ACC112 (cell line): ENCODE data around the gene CSF2.
A peak's percentile ranks its signal among the peaks of the same experiment; 100 is the strongest.
"Not testable (repeated sequence)": the region's sequence is repeated elsewhere in the genome, so short reads cannot be mapped to it uniquely, and the experiment has no call there.

Experiments used
- H2AFZ ChIP-seq: fragments of 200-600 bp; sonication (generic); one replicate; pipeline ENCODE4 v1.6.0; 2017; ENCODE audit warnings: antibody characterized with exemption, low read length; ENCODE audit not compliant: unreplicated experiment
- H3K27ac ChIP-seq: fragments of 200-600 bp; sonication (generic); 2 replicates; pipeline ENCODE4 v1.5.1; 2014; ENCODE audit warnings: low read depth, mild to moderate bottlenecking, antibody characterized with exemption, low read length, moderate library complexity
- H3K27me3 ChIP-seq: fragments of 200-600 bp; sonication (generic); 2 replicates; pipeline ENCODE4 v1.6.1; 2014; ENCODE audit warnings: mild to moderate bottlenecking, antibody characterized with exemption, low read length, moderate library complexity, mixed read lengths; ENCODE audit not compliant: insufficient read depth
- H3K36me3 ChIP-seq: fragments of 200-600 bp; sonication (generic); 2 replicates; pipeline ENCODE4 v1.6.1; 2016; ENCODE audit warnings: mild to moderate bottlenecking, antibody characterized with exemption, low read length, moderate library complexity, mixed read lengths; ENCODE audit not compliant: insufficient read depth
- H3K4me1 ChIP-seq: fragments of 200-600 bp; sonication (generic); one replicate; pipeline ENCODE4 v1.6.1; 2016; ENCODE audit warnings: low read length, mixed read lengths; ENCODE audit not compliant: insufficient read depth, unreplicated experiment, control insufficient read depth
- H3K4me3 ChIP-seq: fragments of 200-600 bp; sonication (generic); 2 replicates; pipeline ENCODE4 v1.5.1; 2014; ENCODE audit warnings: mild to moderate bottlenecking, low read depth, low read length
- H3K79me2 ChIP-seq: fragments of 200-600 bp; sonication (generic); one replicate; pipeline ENCODE4 v1.6.0; 2016; ENCODE audit warnings: low read length; ENCODE audit not compliant: control insufficient read depth, unreplicated experiment, insufficient read depth

Gene CSF2

DNA sequence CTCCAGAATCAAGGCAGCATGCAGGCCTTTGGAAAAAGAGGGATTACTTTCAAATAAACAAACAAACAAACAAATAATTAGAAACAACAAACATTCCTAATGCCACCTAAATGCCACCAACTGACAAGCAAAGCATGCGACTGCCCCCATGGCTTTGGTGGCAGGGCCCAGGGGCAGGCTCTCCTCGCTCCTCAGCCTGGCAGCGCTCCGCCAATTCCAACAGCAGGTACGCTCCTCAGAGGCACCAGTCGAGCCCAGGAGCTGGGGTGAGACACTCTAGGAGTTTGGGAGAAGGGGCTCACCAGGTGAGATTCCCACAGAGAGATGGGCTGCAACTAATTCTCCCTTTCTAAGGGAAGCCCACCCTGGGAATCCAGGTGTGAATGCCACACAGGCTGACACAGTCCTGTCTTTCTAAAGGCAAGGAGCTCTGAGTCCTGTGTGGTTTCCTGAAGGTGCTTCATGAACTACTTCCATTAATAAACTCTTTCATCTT lies 27.8 kb downstream of the CSF2 start:
- Histone ChIP-seq H3K27me3 (no peaks in the 10 kb centered on the region), H3K36me3 (no peaks in the 10 kb centered on the region), H3K79me2 (no peaks in the 10 kb centered on the region), H3K27ac (no peak overlapping the region), H2AFZ (no peak overlapping the region), H3K4me3 (no peak overlapping the region), H3K4me1 (peaks cover 41% of the 10 kb centered on the region)

DNA sequence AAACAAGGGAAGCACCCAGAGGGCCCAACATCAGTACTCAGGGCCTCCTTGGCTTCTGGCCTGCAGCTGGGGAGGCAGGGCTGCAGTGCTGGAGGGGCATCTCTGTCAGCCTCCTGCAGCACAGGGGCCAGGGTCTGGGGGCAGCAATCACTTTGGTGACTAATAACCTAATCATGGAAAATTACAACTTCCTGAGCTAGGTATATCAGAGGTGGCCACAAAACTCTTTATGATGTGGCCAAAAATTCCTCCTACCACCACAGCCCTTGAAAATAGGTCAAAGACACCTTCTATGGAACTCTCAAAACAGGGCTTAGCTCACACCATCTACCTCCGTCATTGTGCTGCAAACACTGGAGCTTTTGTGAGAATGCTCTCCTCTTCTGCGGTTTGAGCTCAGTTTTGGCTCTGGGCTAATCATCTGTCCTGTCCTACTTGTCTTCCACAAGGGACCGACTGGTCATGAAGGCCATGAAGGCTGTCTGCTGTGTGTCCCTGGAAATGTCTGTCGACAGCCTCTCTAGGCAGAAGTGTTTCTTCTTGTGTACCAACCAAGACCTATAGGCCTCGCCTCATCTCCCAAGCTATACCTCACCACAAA lies 28.6 kb downstream of the CSF2 start:
- Histone ChIP-seq H2AFZ (no peak overlapping the region), H3K36me3 (no peaks in the 10 kb centered on the region), H3K79me2 (no peaks in the 10 kb centered on the region), H3K27ac (no peak overlapping the region; the same call in 1 of the 2 replicates), H3K4me3 (no peak overlapping the region), H3K4me1 (peaks cover 41% of the 10 kb centered on the region), H3K27me3 (no peaks in the 10 kb centered on the region)

DNA sequence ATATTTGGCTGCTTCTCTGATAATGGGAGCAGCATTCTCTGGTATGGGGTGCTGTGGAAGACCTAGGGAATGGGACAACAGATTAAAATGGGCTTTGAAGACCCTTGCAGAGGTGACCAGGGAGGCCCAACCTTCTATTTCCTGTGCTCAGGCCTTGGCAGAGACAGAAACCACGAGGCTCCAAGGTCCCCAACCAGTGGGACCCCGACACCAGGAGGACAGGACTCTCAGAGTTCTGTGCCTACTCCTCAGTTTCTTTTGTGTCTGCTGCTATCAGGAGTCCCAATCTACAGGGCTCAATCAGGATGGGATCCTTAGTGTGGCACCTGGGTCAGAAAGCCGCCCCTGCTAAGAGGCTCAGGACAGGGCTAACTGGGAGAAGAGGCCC lies 29.3 kb downstream of the CSF2 start:
- H3K79me2 ChIP-seq = no peaks in the 10 kb centered on the region
- H3K27ac ChIP-seq = peak overlapping the region; percentile 97
- H3K27me3 ChIP-seq = no peaks in the 10 kb centered on the region
- peaks cover 41% of the 10 kb centered on the region for H3K4me1 ChIP-seq
- H3K4me3 ChIP-seq = no peak overlapping the region
- peak overlapping the region; percentile 16 for H2AFZ ChIP-seq
- H3K36me3 ChIP-seq = no peaks in the 10 kb centered on the region

DNA sequence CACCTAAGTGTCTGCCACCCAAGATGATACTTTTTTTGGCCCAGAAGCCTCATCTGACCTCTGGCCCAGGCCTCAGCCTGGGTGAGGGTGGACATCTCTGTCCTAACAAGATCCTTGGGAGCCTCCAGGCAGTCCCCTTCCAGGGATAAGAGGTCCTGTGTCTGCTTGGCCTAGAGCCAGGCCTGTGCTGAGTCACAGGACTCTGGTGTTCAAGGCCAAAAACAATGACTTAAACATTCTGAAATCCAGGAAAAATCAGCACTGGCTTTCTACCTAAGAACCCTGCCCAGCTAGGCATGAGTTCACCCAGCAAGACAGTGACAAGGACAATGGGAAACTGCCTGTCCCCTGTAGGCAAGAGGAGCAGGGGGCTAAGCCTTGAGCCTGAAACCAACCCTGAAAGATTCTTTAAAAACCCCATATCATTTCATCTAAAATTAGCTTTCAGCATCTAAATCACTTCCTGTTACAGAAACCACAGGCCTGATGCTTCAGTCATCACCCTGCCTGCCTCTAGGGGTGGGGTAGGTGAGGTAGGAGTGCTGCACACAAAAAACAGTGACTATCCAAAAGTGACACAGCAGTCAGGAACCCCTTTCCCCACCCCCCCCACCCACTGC lies 29.9 kb downstream of the CSF2 start:
- Histone ChIP-seq H3K79me2 (no peaks in the 10 kb centered on the region), H3K4me3 (peak overlapping the region; percentile 34; the same call in 1 of the 2 replicates), H3K4me1 (peaks cover 37% of the 10 kb centered on the region), H3K27ac (peak overlapping the region; percentile 97), H3K27me3 (no peaks in the 10 kb centered on the region), H2AFZ (peak overlapping the region; percentile 81), H3K36me3 (no peaks in the 10 kb centered on the region)

DNA sequence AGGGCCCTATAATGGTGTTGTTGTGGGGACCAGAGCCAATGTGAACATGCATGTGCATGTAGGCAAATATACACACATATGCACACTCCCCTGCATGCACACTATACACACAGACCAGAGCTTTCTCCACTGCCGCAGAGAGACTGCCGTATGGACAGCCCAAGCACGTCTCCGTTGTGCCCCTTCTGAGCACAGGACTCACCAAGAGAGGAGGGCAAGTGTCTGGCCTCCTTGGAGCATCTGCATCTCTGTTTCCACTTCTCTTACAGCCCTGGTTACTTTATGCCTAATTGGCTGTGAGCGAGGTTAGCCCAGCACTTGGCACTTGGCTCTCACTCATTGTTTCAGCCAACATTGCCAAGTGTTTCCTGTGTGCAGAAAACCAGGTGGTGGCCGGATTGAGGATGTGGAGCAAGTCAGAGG lies 30.4 kb downstream of the CSF2 start:
- no peak overlapping the region for H2AFZ ChIP-seq
- H3K4me1 ChIP-seq = peaks cover 32% of the 10 kb centered on the region
- no peak overlapping the region for H3K4me3 ChIP-seq
- no peaks in the 10 kb centered on the region for H3K79me2 ChIP-seq
- no peaks in the 10 kb centered on the region for H3K36me3 ChIP-seq
- peak overlapping the region; percentile 43; the same call in 1 of the 2 replicates for H3K27ac ChIP-seq
- H3K27me3 ChIP-seq = no peaks in the 10 kb centered on the region

DNA sequence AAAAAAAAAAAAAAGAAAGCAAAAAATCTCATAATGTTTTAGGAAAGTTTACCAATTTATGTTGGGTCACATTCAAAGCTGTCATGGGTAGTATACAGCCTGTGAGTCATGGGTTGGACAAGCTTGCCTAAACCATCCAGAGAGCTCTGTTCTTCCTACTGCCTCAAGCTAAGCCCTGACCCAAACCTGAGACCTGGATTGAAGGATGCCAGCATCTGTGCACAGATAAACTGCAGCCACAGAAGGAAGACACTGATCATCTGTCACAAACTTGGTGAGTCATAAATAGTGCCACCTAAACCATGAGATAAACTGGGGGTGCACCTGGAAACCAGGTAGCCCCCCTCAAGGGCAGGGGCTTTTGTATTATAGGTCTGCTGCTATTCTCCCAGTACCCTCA lies 31.0 kb downstream of the CSF2 start:
- no peaks in the 10 kb centered on the region for H3K79me2 ChIP-seq
- H3K4me1 ChIP-seq = peaks cover 30% of the 10 kb centered on the region
- H3K36me3 ChIP-seq = no peaks in the 10 kb centered on the region
- no peak overlapping the region for H2AFZ ChIP-seq
- no peak overlapping the region for H3K4me3 ChIP-seq
- 0 out of 2 replicates have a peak overlapping the region, but pooled peaks have one; percentile 43 for H3K27ac ChIP-seq
- H3K27me3 ChIP-seq = no peaks in the 10 kb centered on the region

DNA sequence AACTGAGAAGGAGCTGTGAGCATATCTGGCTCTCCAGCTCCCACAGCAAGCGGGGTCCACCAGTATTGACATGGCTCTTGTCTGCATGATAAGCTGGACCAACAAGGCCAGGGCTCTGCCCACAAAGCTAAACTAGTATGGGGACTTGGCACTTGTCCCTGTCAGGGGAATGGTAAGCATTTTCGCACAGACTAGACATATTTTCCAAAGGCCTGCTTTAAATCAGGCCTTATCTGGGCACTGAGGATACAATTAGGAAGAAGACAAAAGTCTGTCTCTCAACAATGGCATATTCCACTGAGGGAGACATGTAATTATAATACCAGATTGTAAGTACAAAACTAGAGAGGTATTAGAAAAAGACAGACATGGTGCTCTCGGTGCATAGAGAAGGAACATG lies 32.1 kb downstream of the CSF2 start:
- H3K36me3 ChIP-seq = no peaks in the 10 kb centered on the region
- H3K4me3 ChIP-seq = no peak overlapping the region
- H3K27ac ChIP-seq = no peak overlapping the region
- H3K27me3 ChIP-seq = no peaks in the 10 kb centered on the region
- H3K4me1 ChIP-seq = peaks cover 30% of the 10 kb centered on the region
- H3K79me2 ChIP-seq = no peaks in the 10 kb centered on the region
- no peak overlapping the region for H2AFZ ChIP-seq

DNA sequence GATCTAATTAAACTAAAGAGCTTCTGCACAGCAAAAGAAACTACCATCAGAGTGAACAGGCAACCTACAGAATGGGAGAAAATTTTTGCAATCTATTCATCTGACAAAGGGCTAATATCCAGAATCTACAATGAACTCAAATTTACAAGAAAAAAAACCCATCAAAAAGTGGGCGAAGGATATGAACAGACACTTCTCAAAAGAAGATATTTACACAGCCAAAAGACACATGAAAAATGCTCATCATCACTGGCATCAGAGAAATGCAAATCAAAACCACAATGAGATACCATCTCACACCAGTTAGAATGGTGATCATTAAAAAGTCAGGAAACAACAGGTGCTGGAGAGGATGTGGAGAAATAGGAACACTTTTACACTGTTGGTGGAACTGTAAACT lies 34.9 kb downstream of the CSF2 start:
- peaks cover 14% of the 10 kb centered on the region for H3K4me1 ChIP-seq

DNA sequence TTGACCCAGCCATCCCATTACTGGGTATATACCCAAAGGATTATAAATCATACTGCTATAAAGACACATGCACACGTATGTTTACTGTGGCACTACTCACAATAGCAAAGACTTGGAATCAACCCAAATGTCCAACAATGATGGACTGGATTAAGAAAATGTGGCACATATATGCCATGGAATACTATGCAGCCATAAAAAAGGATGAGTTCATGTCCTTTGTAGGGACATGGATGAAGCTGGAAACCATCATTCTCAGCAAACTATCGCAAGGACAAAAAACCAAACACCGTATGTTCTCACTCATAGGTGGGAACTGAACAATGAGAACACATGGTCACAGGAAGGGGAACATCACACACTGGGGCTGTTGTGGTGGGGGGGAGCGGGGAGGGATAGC lies 35.4 kb downstream of the CSF2 start:
- not testable (repeated sequence) for H3K27ac ChIP-seq, H3K27me3 ChIP-seq, H3K36me3 ChIP-seq, H2AFZ ChIP-seq, H3K79me2 ChIP-seq, H3K4me3 ChIP-seq
- H3K4me1 ChIP-seq = peaks cover 10% of the 10 kb centered on the region

More for the DNA sequence above, 34.9 kb downstream of the CSF2 start:
- H3K36me3 ChIP-seq, H3K79me2 ChIP-seq, H3K27me3 ChIP-seq, H3K27ac ChIP-seq, H2AFZ ChIP-seq, H3K4me3 ChIP-seq: not testable (repeated sequence)

DNA sequence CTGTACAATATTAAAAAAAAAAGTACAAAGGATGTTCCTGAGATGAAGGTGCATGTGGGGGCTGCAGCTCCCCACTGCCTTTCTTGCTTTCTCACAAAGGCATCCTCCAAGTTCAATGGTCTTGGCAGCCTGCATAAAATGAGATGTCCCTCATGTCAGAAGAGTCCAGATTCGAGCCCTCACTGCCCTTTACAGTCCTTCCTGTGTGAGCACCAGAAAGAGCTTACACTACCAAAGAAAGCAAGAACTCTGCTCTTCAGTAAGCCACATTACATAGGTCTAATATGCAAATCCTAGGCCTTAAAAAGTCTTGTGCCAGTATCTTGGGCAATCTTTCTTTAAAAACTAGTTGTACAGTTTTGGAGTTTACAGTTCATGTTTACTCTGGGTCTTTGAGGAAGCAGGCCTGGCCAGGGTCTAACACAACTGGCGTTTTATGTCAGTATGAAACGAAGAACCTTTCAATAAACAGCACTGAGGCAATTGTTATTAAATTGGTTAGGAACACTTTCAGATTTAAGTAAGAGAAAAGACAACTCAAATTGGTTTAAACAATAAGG lies 36.0 kb downstream of the CSF2 start:
- Histone ChIP-seq H3K27me3 (no peaks in the 10 kb centered on the region), H3K36me3 (no peaks in the 10 kb centered on the region), H3K79me2 (no peaks in the 10 kb centered on the region), H3K4me1 (peaks cover 4% of the 10 kb centered on the region), H2AFZ (no peak overlapping the region), H3K4me3 (no peak overlapping the region), H3K27ac (no peak overlapping the region)

DNA sequence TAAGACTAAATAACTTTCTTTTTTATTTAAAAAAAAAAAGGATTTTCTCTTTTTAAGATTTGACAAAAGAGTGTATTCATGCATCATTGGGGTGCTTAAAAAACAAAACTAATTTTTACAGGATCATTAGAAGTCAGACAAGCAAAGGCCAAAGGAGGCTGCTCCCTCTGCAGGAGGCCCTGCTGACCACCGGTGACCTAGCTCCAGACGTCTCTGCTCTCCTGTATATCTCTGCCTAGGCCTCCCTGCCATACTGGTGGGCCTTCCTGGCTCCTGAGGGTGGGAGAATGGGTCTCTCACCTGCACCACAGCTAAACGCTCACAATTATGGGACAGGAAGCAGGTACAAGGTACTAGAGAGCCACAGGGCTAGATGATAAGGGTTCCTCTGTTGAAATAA lies 36.6 kb downstream of the CSF2 start:
- Histone ChIP-seq H3K36me3 (no peaks in the 10 kb centered on the region), H3K4me1 (no peaks in the 10 kb centered on the region), H2AFZ (no peak overlapping the region), H3K79me2 (no peaks in the 10 kb centered on the region), H3K4me3 (no peak overlapping the region), H3K27ac (no peak overlapping the region), H3K27me3 (no peaks in the 10 kb centered on the region)
